ENCODE results near the gene DUS2.

DNA sequence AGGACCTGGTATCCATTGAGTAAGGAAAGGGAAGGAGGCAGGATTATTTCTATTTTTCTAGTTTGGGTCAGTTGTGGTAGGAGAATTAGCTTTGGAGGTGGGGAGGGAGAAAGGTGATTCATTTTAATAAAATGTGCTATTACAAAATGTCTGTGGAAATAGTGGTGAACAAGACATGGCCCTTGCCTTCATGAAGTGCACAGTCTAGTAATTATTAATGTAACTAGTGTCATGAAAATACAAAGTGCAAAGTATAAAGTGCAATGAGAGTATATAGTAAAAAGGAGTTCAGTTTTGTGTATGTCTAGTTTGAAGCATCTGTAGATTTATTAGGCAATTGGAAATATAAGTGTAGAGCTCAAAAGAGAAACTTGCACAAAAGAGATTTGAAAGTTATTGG lies 74.0 kb downstream of the DUS2 start:
- TF ChIP-seq SP1 (IDR thresholded peaks at IDR 0.05; ENCODE audit: low read depth, low read length), result no peak
- no peak for TF ChIP-seq RAD21 (IDR thresholded peaks at IDR 0.05 in 1 of 2, conservative IDR thresholded peaks at IDR 0.05 in 1 of 2; ENCODE audit: low read depth in 2 of 2, low read length in 2 of 2)
- TF ChIP-seq CEBPB (IDR thresholded peaks at IDR 0.05; ENCODE audit: low read depth, low read length), result no peak
- no peak for TF ChIP-seq POLR2A (IDR thresholded peaks at IDR 0.05; ENCODE audit: control extremely low read depth in 1 of 2, low read depth in 2 of 2, low read length in 2 of 2)
- TF ChIP-seq SP2 (IDR thresholded peaks at IDR 0.05; ENCODE audit: low read length), result no peak

Measured in H1 (cell line).